Stimulated activated CD4-positive, alpha-beta T cell treated with anti-CD3 and anti-CD28 coated beads, Interleukin-12 subunit alpha, Interleukin-12 subunit beta, amount 100 ng/mL, for 48 hours (primary cell): Measurements from ENCODE around the gene TRIM9.

Experiments
- DNase-seq, 3 donors: peaks; one replicate each; pipeline ENCODE4 v3.0.0-alpha.2; 2020; ENCODE audit warnings: low read depth in 2 of 3, low spot score in 1 of 3

The TRIM9 gene

GRCh38 chr14:51058382-51058781 lies 36.5 kb downstream of the TRIM9 start:
- no peak for DNase-seq

- no peak for DNase-seq
Measured at GRCh38 chr14:51056421-51056820, 38.5 kb downstream of the TRIM9 start.

GRCh38 chr14:51053157-51053556 lies 41.7 kb downstream of the TRIM9 start:
- DNase-seq = no peak

- no peak for DNase-seq
Measured at GRCh38 chr14:51044961-51045360, 49.9 kb downstream of the TRIM9 start.

GRCh38 chr14:51041883-51042282 lies 53.0 kb downstream of the TRIM9 start:
- no peak for DNase-seq

GRCh38 chr14:51041108-51041531 lies 53.8 kb downstream of the TRIM9 start:
- DNase-seq = no peak

GRCh38 chr14:51039252-51039651 lies 55.7 kb downstream of the TRIM9 start:
- DNase-seq = no peak

GRCh38 chr14:51035611-51036192 lies 59.2 kb downstream of the TRIM9 start:
- no peak for DNase-seq

- DNase-seq = no peak
Measured at GRCh38 chr14:51028851-51029754, 65.8 kb downstream of the TRIM9 start.

- no peak for DNase-seq
Measured at GRCh38 chr14:51028361-51028760, 66.5 kb downstream of the TRIM9 start.

GRCh38 chr14:51024377-51024776 lies 70.5 kb downstream of the TRIM9 start:
- no peak for DNase-seq

- DNase-seq = no peak
Measured at GRCh38 chr14:51023964-51024363, 70.9 kb downstream of the TRIM9 start.

- DNase-seq = no peak
Measured at GRCh38 chr14:51022769-51023168, 72.1 kb downstream of the TRIM9 start.

- DNase-seq = no peak
Measured at GRCh38 chr14:51020024-51020710, 74.7 kb downstream of the TRIM9 start.

- DNase-seq = no peak
Measured at GRCh38 chr14:51019089-51019488, 75.8 kb downstream of the TRIM9 start.

GRCh38 chr14:51018521-51018920 lies 76.4 kb downstream of the TRIM9 start:
- DNase-seq = no peak

- no peak for DNase-seq
Measured at GRCh38 chr14:51014625-51015024, 80.3 kb downstream of the TRIM9 start.

GRCh38 chr14:51014086-51014485 lies 80.8 kb downstream of the TRIM9 start:
- DNase-seq = no peak

GRCh38 chr14:51012055-51012454 lies 82.8 kb downstream of the TRIM9 start:
- no peak for DNase-seq

GRCh38 chr14:51008446-51008845 lies 86.5 kb downstream of the TRIM9 start:
- DNase-seq = no peak

- no peak for DNase-seq
Measured at GRCh38 chr14:51006781-51007211, 88.1 kb downstream of the TRIM9 start.

- DNase-seq = no peak
Measured at GRCh38 chr14:51006324-51006723, 88.6 kb downstream of the TRIM9 start.
